Skeletal muscle tissue (tissue), 4 donors: ENCODE results near the gene VPS54. TPM values are rescaled to one million over a fixed set of nuclear protein-coding genes. Genes with fewer than 3 reads are reported as not detected.

ENCODE experiments used
- H3K27ac ChIP-seq: one replicate; pipeline ENCODE4 v1.7.0; 2013; ENCODE audit warnings: mild to moderate bottlenecking, low read depth, low read length, inconsistent platforms
- H3K27me3 ChIP-seq, 3 donors: one replicate each; pipeline ENCODE4 v1.7.0; 2013; ENCODE audit warnings: low read length in 3 of 3; ENCODE audit not compliant: control insufficient read depth in 3 of 3, insufficient read depth in 3 of 3
- H3K36me3 ChIP-seq, 3 donors: one replicate each; pipeline ENCODE4 v1.7.0; 2013; ENCODE audit warnings: low read length in 3 of 3; ENCODE audit not compliant: control insufficient read depth in 3 of 3, insufficient read depth in 3 of 3
- H3K4me1 ChIP-seq, 3 donors: one replicate each; pipeline ENCODE4 v1.7.0; 2013; ENCODE audit warnings: low read length in 3 of 3, mild to moderate bottlenecking in 3 of 3; ENCODE audit not compliant: control insufficient read depth in 3 of 3, insufficient read depth in 3 of 3
- H3K4me3 ChIP-seq, 3 donors: one replicate each; pipeline ENCODE4 v1.7.0; 2013; ENCODE audit warnings: low read length in 3 of 3
- H3K9ac ChIP-seq, 3 donors: one replicate each; pipeline ENCODE4 v1.7.0; 2013; ENCODE audit warnings: low read length in 3 of 3, mild to moderate bottlenecking in 3 of 3, moderate library complexity in 2 of 3, low read depth in 1 of 3
- H3K9me3 ChIP-seq, 3 donors: one replicate each; pipeline ENCODE4 v1.7.0; 2013; ENCODE audit warnings: low read length in 3 of 3; ENCODE audit not compliant: control insufficient read depth in 3 of 3
- total RNA-seq: library from RNA; depleted of rRNA; stranded (reverse); fragments of >200 nt; gene quantifications from one replicate; pipeline ENCODE4 v1.2.3, GENCODE V29; 2014
- donor health status: Osteomylitis.

VPS54 gene
- total RNA-seq, 1 donor from 2014 or later: 25.1 TPM

GRCh38 chr2:64052463-64053241 lies 33.4 kb upstream of the VPS54 start:
- Histone ChIP-seq H3K27me3 (no peaks in the 10 kb centered on the region), H3K4me3 (no peak overlapping the region), H3K27ac (peak overlapping the region; percentile 54), H3K9me3 (no peaks in the 10 kb centered on the region), H3K9ac (no peak overlapping the region), H3K4me1 (no peaks in the 10 kb centered on the region), H3K36me3 (no peaks in the 10 kb centered on the region)

- no peaks in the 10 kb centered on the region for H3K27me3 ChIP-seq
- no peaks in the 10 kb centered on the region for H3K36me3 ChIP-seq
- H3K4me3 ChIP-seq: no peak overlapping the region
- no peak overlapping the region for H3K27ac ChIP-seq
- H3K9me3 ChIP-seq: no peaks in the 10 kb centered on the region
- no peak overlapping the region for H3K9ac ChIP-seq
- no peaks in the 10 kb centered on the region for H3K4me1 ChIP-seq
Measured at GRCh38 chr2:64049633-64050220, 30.5 kb upstream of the VPS54 start.

- H3K9me3 ChIP-seq: no peaks in the 10 kb centered on the region
Measured at GRCh38 chr2:64045938-64046337, 26.7 kb upstream of the VPS54 start.

GRCh38 chr2:64040161-64040560 lies 20.9 kb upstream of the VPS54 start:
- Histone ChIP-seq H3K36me3 (no peaks in the 10 kb centered on the region), H3K9ac (no peak overlapping the region), H3K9me3 (no peaks in the 10 kb centered on the region), H3K4me3 (no peak overlapping the region), H3K27me3 (no peaks in the 10 kb centered on the region), H3K27ac (no peak overlapping the region), H3K4me1 (peaks cover 0 to under 1% (median 0%) of the 10 kb centered on the region in 3 donors)

More at GRCh38 chr2:64045938-64046337, 26.7 kb upstream of the VPS54 start:
- Histone ChIP-seq H3K4me1 (no peaks in the 10 kb centered on the region), H3K36me3 (no peaks in the 10 kb centered on the region), H3K9ac (no peak overlapping the region), H3K4me3 (no peak overlapping the region), H3K27me3 (no peaks in the 10 kb centered on the region), H3K27ac (no peak overlapping the region)

GRCh38 chr2:64036034-64036705 lies 16.9 kb upstream of the VPS54 start:
- no peaks in the 10 kb centered on the region for H3K36me3 ChIP-seq
- H3K4me1 ChIP-seq: peaks cover 0 to 3% (median 0%) of the 10 kb centered on the region in 3 donors
- no peaks in the 10 kb centered on the region for H3K9me3 ChIP-seq
- no peak overlapping the region for H3K27ac ChIP-seq
- no peak overlapping the region for H3K9ac ChIP-seq
- H3K4me3 ChIP-seq: no peak overlapping the region
- H3K27me3 ChIP-seq: no peaks in the 10 kb centered on the region

GRCh38 chr2:64035072-64035942 lies 16.1 kb upstream of the VPS54 start:
- Histone ChIP-seq H3K9me3 (no peaks in the 10 kb centered on the region), H3K4me1 (peaks cover 0 to 3% (median 0%) of the 10 kb centered on the region in 3 donors), H3K27ac (no peak overlapping the region), H3K36me3 (no peaks in the 10 kb centered on the region), H3K27me3 (no peaks in the 10 kb centered on the region), H3K4me3 (no peak overlapping the region), H3K9ac (no peak overlapping the region)

- Histone ChIP-seq H3K4me3 (no peak overlapping the region), H3K9me3 (no peaks in the 10 kb centered on the region), H3K9ac (no peak overlapping the region), H3K36me3 (no peaks in the 10 kb centered on the region), H3K27ac (no peak overlapping the region), H3K27me3 (no peaks in the 10 kb centered on the region), H3K4me1 (no peaks in the 10 kb centered on the region)
Measured at GRCh38 chr2:64029116-64029665, 10.0 kb upstream of the VPS54 start.

- H3K4me3 ChIP-seq: no peak overlapping the region
- H3K9me3 ChIP-seq: no peaks in the 10 kb centered on the region
- no peaks in the 10 kb centered on the region for H3K27me3 ChIP-seq
- no peak overlapping the region for H3K27ac ChIP-seq
- H3K4me1 ChIP-seq: no peaks in the 10 kb centered on the region
- H3K9ac ChIP-seq: no peak overlapping the region
- H3K36me3 ChIP-seq: no peaks in the 10 kb centered on the region
Measured at GRCh38 chr2:64025741-64026140, 6.5 kb upstream of the VPS54 start.

GRCh38 chr2:64024259-64024949 lies 5.2 kb upstream of the VPS54 start:
- H3K9ac ChIP-seq: no peak overlapping the region
- no peak overlapping the region for H3K27ac ChIP-seq
- no peaks in the 10 kb centered on the region for H3K27me3 ChIP-seq
- no peaks in the 10 kb centered on the region for H3K9me3 ChIP-seq
- H3K4me3 ChIP-seq: no peak overlapping the region
- no peaks in the 10 kb centered on the region for H3K36me3 ChIP-seq
- H3K4me1 ChIP-seq: peaks cover 3 to 5% (median 4%) of the 10 kb centered on the region in 3 donors
